PC-3 (cell line): ENCODE results near the gene ETV5. TPM values are rescaled to one million over a fixed set of nuclear protein-coding genes. Genes with fewer than 3 reads are reported as not detected.

Experiments
- ATAC-seq: fragments of 200-7000 bp; cut with Tn5 transposase; 2 replicates; pipeline ENCODE4 v1.9.1; 2020; ENCODE audit warnings: mild to moderate bottlenecking, moderate library complexity
- BruUV-seq: library from RNA; stranded (reverse); fragments of 400-500 nt; replicated peaks from 2 replicates; lab custom pipeline; 2021; lab: Mats Ljungman, UMichigan
- CTCF ChIA-PET: fragments of 300-600 bp; sonication (Branson Sonifier 250); formaldehyde crosslinking; loops from one replicate; lab custom pipeline; 2022; ENCODE audit warnings: antibody characterized with exemption; lab: Charles Lee
- POLR2A ChIA-PET: fragments of 300-600 bp; sonication (Branson Sonifier 250); formaldehyde crosslinking; loops from one replicate; lab custom pipeline; 2022; ENCODE audit warnings: antibody characterized with exemption; ENCODE audit not compliant: unreplicated experiment; lab: Charles Lee
- DNase-seq: peaks from one replicate; pipeline ENCODE4 v3.0.0-alpha.2; 2015
- H2AFZ ChIP-seq: fragments of 300-600 bp; sonication (generic); 2 replicates; pipeline ENCODE4 v1.6.0; 2016; ENCODE audit warnings: antibody characterized with exemption, low read length
- H3F3A ChIP-seq: fragments of 300-600 bp; sonication (generic); one replicate; pipeline ENCODE4 v1.6.0; 2017; ENCODE audit warnings: antibody characterized with exemption, low read length, control low read depth, mild to moderate bottlenecking; ENCODE audit not compliant: unreplicated experiment
- H3K27ac ChIP-seq: fragments of 300-600 bp; sonication (generic); 2 replicates; pipeline ENCODE4 v1.5.1; 2016; ENCODE audit warnings: mild to moderate bottlenecking, low read length
- H3K27me3 ChIP-seq: fragments of 300-600 bp; sonication (generic); 2 replicates; pipeline ENCODE4 v1.6.1; 2016; ENCODE audit warnings: low read length, mixed read lengths
- H3K36me3 ChIP-seq: fragments of 300-600 bp; sonication (generic); 2 replicates; pipeline ENCODE4 v1.6.1; 2016; ENCODE audit warnings: low read depth, mixed run types, low read length, mixed read lengths
- H3K4me1 ChIP-seq: fragments of 300-600 bp; sonication (generic); 2 replicates; pipeline ENCODE4 v1.5.1; 2016; ENCODE audit warnings: low read length; ENCODE audit not compliant: insufficient read depth
- H3K4me2 ChIP-seq: fragments of 300-600 bp; sonication (generic); 2 replicates; pipeline ENCODE4 v1.6.0; 2016; ENCODE audit warnings: low read length
- H3K4me3 ChIP-seq: fragments of 300-600 bp; sonication (generic); 2 replicates; pipeline ENCODE4 v1.5.1; 2016; ENCODE audit warnings: mild to moderate bottlenecking, low read length, mixed read lengths
- H3K79me2 ChIP-seq: fragments of 300-600 bp; sonication (generic); 2 replicates; pipeline ENCODE4 v1.6.1; 2017; ENCODE audit warnings: low read length, mixed read lengths
- H3K9ac ChIP-seq: fragments of 300-600 bp; sonication (generic); 2 replicates; pipeline ENCODE4 v1.6.0; 2016; ENCODE audit warnings: mild to moderate bottlenecking, low read length
- H3K9me2 ChIP-seq: fragments of 300-600 bp; sonication (generic); replicated peaks from 2 replicates; pipeline ENCODE4 v1.6.1; 2016; ENCODE audit warnings: mixed run types, low read length, mixed read lengths
- H3K9me3 ChIP-seq: fragments of 300-600 bp; sonication (generic); 2 replicates; pipeline ENCODE4 v1.6.1; 2016; ENCODE audit warnings: low read length, mixed read lengths
- H4K20me1 ChIP-seq: fragments of 300-600 bp; sonication (generic); 2 replicates; pipeline ENCODE4 v1.6.1; 2016; ENCODE audit warnings: low read length, mixed read lengths
- CTCF ChIP-seq: fragments of 300-600 bp; sonication (generic); conservative IDR thresholded peaks from 2 replicates; pipeline ENCODE4 v1.5.1; 2017; ENCODE audit warnings: antibody characterized with exemption, low read depth, mild to moderate bottlenecking, low read length
- EZH2 ChIP-seq: fragments of 300-600 bp; sonication (generic); IDR thresholded peaks from one replicate; pipeline ENCODE4 v1.6.1; 2017; ENCODE audit warnings: antibody characterized with exemption, mild to moderate bottlenecking, low read length; ENCODE audit not compliant: unreplicated experiment
- EZH2phosphoT487 ChIP-seq: fragments of 300-600 bp; sonication (generic); IDR thresholded peaks from 2 replicates; pipeline ENCODE4 v1.6.1; 2018; ENCODE audit warnings: mild to moderate bottlenecking, antibody characterized with exemption, low read length, borderline replicate concordance
- intact Hi-C: fragments of 100-400 bp; cut with micrococcal nuclease; formaldehyde crosslinking; loops from 2 replicates; pipeline ENCODE4 v1.9.0; 2023
- total RNA-seq: library from RNA; depleted of rRNA; stranded (reverse); fragments of >200 nt; gene quantifications from 2 replicates; pipeline ENCODE4 v1.2.3, GENCODE V29; 2014

Gene ETV5
- total RNA-seq, 1 experiment from 2014 or later = 60.6 TPM

- no TSS peak for BruUV-seq
- CTCF ChIA-PET = no interaction called here
- Histone ChIP-seq H3K36me3 (no peaks in the 10 kb centered on the region), H3K4me2 (no peak overlapping the region), H3K9me3 (no peaks in the 10 kb centered on the region), H3K9ac (no peak overlapping the region), H3K79me2 (no peaks in the 10 kb centered on the region), H3K27ac (no peak overlapping the region), H3F3A (no peaks in the 10 kb centered on the region), H2AFZ (no peak overlapping the region), H3K9me2 (no peaks in the 10 kb centered on the region), H3K4me1 (no peaks in the 10 kb centered on the region), H4K20me1 (no peaks in the 10 kb centered on the region), H3K27me3 (peaks cover 51% of the 10 kb centered on the region), H3K4me3 (no peak overlapping the region)
- intact Hi-C loops = no loop called here
- POLR2A ChIA-PET = no interaction called here
- no peak for TF ChIP-seq CTCF
- no peak for TF ChIP-seq EZH2
- no peak for TF ChIP-seq EZH2phosphoT487
- no peak for ATAC-seq
- DNase-seq = no peak
Observed at GRCh38 chr3:186143250-186143649, 34.4 kb upstream of the ETV5 start.

GRCh38 chr3:186142393-186142932, 33.6 kb upstream of the ETV5 start:
- CTCF ChIA-PET = no interaction called here
- POLR2A ChIA-PET = no interaction called here
- no TSS peak for BruUV-seq

More at GRCh38 chr3:186142393-186142932, 33.6 kb upstream of the ETV5 start:
- DNase-seq = no peak
- H3K4me3 ChIP-seq = no peak overlapping the region
- H2AFZ ChIP-seq = no peak overlapping the region
- H3K27ac ChIP-seq = no peak overlapping the region
- TF ChIP-seq EZH2 (no peak), CTCF (no peak), EZH2phosphoT487 (no peak)
- H4K20me1 ChIP-seq = no peaks in the 10 kb centered on the region
- H3K36me3 ChIP-seq = no peaks in the 10 kb centered on the region
- intact Hi-C loops = no loop called here
- H3K9me3 ChIP-seq = no peaks in the 10 kb centered on the region
- no peaks in the 10 kb centered on the region for H3K9me2 ChIP-seq
- no peaks in the 10 kb centered on the region for H3K4me1 ChIP-seq
- ATAC-seq = no peak
- no peaks in the 10 kb centered on the region for H3F3A ChIP-seq
- H3K4me2 ChIP-seq = no peak overlapping the region
- H3K9ac ChIP-seq = no peak overlapping the region
- peaks cover 46% of the 10 kb centered on the region for H3K27me3 ChIP-seq
- H3K79me2 ChIP-seq = no peaks in the 10 kb centered on the region
